Mesothelial cell of epicardium (in vitro differentiated cells): ENCODE data around the gene TMEM151A. TPM values are rescaled to one million over a fixed set of nuclear protein-coding genes. Genes with fewer than 3 reads are reported as not detected.

ENCODE experiments used
- DNase-seq, 2 experiments: peaks; one replicate each; pipeline ENCODE4 v3.0.0; 2021; ENCODE audit warnings: low spot score in 2 of 2; ENCODE audit not compliant: unreplicated experiment in 2 of 2
- H3K27ac Mint-ChIP-seq: 2 replicates; pipeline ENCODE4 v1.8.0; 2021; ENCODE audit warnings: mixed read lengths
- H3K27me3 Mint-ChIP-seq: 2 replicates; pipeline ENCODE4 v1.8.0; 2021; ENCODE audit warnings: low read depth, mixed read lengths
- H3K36me3 Mint-ChIP-seq: 2 replicates; pipeline ENCODE4 v1.8.0; 2021; ENCODE audit warnings: mixed read lengths
- H3K4me1 Mint-ChIP-seq: 2 replicates; pipeline ENCODE4 v1.8.0; 2021; ENCODE audit warnings: mixed read lengths
- H3K4me3 Mint-ChIP-seq: 2 replicates; pipeline ENCODE4 v1.8.0; 2021; ENCODE audit warnings: mild to moderate bottlenecking, moderate library complexity, mixed read lengths
- H3K9me3 Mint-ChIP-seq: 2 replicates; pipeline ENCODE4 v1.8.0; 2021; ENCODE audit warnings: mixed read lengths
- total RNA-seq: library from RNA; stranded (reverse); gene quantifications from 3 replicates; pipeline ENCODE4 v1.2.1, GENCODE V29; 2021
- TF ChIP-seq, protein P1 (sequence below): fragments of 200-600 bp; sonication (generic); IDR thresholded peaks from one replicate; pipeline ENCODE4 v1.5.0; 2021; ENCODE audit warnings: antibody characterized with exemption; ENCODE audit not compliant: unreplicated experiment

Gene TMEM151A
- total RNA-seq, 1 donor from 2014 or later, result 1.3 TPM

DNA sequence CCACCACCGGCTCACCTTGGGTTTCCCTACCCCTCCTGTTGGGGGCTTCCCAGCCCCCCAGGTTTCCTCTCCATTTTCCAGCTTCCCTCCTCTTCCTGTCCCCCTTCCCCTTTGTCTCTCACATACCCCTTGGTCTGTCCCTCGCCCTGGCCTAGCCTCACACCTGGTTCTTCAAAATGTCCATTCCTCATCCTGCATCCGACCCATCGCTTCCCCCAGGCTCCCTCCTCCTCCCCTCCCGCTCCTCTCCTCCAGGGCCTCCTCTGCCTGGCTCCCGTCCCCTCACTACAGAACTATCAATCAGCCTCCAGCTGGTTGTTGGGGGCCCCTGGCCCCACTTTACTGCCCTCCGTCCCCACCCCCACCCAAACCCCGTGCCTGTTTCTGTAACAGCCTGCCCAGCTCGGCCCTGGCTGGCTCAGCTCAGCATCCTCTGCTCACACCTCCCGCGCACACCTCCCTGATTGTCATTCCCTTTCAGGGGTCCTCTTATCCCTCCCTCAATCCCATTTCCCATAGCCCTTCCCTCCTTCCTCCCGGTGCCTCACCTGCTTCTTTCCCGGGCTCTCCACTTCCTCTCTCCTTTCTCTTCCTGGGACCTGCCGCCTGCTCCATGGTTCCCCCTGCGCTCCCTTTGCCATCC lies 12.5 kb upstream of the TMEM151A start:
- no peaks in the 10 kb centered on the region for H3K9me3 Mint-ChIP-seq
- TF ChIP-seq, protein P1, sequence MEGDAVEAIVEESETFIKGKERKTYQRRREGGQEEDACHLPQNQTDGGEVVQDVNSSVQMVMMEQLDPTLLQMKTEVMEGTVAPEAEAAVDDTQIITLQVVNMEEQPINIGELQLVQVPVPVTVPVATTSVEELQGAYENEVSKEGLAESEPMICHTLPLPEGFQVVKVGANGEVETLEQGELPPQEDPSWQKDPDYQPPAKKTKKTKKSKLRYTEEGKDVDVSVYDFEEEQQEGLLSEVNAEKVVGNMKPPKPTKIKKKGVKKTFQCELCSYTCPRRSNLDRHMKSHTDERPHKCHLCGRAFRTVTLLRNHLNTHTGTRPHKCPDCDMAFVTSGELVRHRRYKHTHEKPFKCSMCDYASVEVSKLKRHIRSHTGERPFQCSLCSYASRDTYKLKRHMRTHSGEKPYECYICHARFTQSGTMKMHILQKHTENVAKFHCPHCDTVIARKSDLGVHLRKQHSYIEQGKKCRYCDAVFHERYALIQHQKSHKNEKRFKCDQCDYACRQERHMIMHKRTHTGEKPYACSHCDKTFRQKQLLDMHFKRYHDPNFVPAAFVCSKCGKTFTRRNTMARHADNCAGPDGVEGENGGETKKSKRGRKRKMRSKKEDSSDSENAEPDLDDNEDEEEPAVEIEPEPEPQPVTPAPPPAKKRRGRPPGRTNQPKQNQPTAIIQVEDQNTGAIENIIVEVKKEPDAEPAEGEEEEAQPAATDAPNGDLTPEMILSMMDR, result no peak
- peaks cover 7% of the 10 kb centered on the region for H3K4me1 Mint-ChIP-seq
- H3K4me3 Mint-ChIP-seq, result peak overlapping the region; percentile 64
- H3K27ac Mint-ChIP-seq, result no peak overlapping the region
- peaks cover 8% of the 10 kb centered on the region for H3K27me3 Mint-ChIP-seq
- no peak for DNase-seq
- peaks cover 4% of the 10 kb centered on the region for H3K36me3 Mint-ChIP-seq

DNA sequence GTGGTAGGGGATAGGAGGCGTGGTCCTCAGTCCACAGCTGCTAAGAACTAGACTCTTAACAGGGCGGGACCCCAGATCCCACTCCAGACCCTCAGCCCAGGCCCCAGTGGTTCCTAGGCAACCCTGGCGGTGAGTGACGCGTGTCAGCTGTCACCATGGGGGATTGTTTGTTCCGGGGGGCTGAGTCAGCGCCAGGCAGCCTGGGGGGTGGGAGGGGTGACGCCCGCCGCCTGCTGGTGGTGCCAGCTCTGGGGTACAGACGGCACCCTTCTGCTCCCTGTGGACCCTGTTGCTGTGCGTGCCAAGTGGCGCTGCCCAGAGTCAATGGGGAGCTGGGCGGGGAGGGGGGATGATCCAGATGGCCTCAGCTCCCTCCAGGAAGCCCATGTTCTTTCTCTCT lies 11.3 kb upstream of the TMEM151A start:
- H3K27me3 Mint-ChIP-seq, result peaks cover 8% of the 10 kb centered on the region
- DNase-seq, result no peak
- peaks cover 7% of the 10 kb centered on the region for H3K4me1 Mint-ChIP-seq
- no peak overlapping the region for H3K27ac Mint-ChIP-seq
- no peak overlapping the region for H3K4me3 Mint-ChIP-seq
- no peaks in the 10 kb centered on the region for H3K9me3 Mint-ChIP-seq
- TF ChIP-seq, protein P1, result no peak
- H3K36me3 Mint-ChIP-seq, result peaks cover 2% of the 10 kb centered on the region

DNA sequence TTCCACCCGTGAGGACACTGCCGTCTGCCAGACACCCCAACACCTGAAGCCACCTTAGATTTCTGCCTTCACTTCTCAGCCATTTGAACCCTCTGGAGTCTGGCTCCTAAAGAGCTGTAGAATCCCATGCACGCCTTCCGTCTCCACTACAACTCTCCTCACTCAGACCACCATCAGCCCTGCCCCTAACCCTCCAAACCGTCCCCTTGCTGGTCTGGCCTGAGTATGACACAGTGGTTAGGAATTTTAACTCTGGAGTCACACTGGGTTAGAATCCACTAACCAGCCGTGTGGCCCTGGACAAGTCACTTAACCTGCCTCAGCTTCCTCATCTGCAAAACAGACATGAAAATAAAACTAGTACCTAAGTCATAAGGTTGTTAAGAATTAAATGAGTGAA lies 10.7 kb upstream of the TMEM151A start:
- peaks cover under 1% of the 10 kb centered on the region for H3K36me3 Mint-ChIP-seq
- DNase-seq, result no peak
- TF ChIP-seq, protein P1, result no peak
- no peak overlapping the region for H3K4me3 Mint-ChIP-seq
- peaks cover 7% of the 10 kb centered on the region for H3K4me1 Mint-ChIP-seq
- H3K9me3 Mint-ChIP-seq, result no peaks in the 10 kb centered on the region
- peaks cover 8% of the 10 kb centered on the region for H3K27me3 Mint-ChIP-seq
- peak overlapping the region; percentile 26 for H3K27ac Mint-ChIP-seq

DNA sequence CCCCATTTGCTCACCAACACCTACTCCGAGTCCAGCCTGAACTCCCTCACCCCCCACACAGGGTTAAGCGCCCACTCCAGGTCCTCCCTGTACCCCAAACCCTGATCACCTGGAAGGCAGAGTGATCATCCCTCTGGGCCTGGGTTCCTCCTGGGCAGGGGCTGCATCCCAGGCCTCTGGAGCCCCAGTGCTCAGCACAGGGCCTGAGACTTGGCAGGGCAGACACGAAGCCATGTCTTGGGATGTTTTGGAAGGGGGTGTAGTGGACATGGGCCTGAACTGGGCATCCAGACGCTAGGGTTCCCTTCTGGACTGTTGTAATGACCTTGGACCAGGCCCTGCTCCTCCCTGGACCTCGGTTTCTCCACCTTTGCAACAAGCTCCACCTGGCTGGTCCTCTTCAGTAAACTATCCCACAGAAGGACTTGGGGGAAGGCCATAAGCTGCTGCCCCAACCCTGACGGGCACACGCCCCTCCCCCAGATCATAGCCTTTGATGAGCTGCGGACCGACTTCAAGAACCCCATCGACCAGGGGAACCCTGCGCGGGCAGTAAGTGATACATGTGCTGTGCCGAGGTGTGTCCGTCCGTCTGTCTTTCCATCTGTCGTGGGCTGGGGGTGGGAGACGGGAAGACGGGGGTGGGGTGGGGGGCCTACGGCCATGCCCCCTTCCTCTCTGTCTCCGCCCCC lies 9.8 kb upstream of the TMEM151A start:
- DNase-seq, result no peak
- H3K27ac Mint-ChIP-seq, result no peak overlapping the region
- H3K36me3 Mint-ChIP-seq, result no peaks in the 10 kb centered on the region
- H3K4me1 Mint-ChIP-seq, result peaks cover 7% of the 10 kb centered on the region
- peaks cover 8% of the 10 kb centered on the region for H3K27me3 Mint-ChIP-seq
- H3K9me3 Mint-ChIP-seq, result no peaks in the 10 kb centered on the region
- TF ChIP-seq, protein P1, result no peak
- no peak overlapping the region for H3K4me3 Mint-ChIP-seq

DNA sequence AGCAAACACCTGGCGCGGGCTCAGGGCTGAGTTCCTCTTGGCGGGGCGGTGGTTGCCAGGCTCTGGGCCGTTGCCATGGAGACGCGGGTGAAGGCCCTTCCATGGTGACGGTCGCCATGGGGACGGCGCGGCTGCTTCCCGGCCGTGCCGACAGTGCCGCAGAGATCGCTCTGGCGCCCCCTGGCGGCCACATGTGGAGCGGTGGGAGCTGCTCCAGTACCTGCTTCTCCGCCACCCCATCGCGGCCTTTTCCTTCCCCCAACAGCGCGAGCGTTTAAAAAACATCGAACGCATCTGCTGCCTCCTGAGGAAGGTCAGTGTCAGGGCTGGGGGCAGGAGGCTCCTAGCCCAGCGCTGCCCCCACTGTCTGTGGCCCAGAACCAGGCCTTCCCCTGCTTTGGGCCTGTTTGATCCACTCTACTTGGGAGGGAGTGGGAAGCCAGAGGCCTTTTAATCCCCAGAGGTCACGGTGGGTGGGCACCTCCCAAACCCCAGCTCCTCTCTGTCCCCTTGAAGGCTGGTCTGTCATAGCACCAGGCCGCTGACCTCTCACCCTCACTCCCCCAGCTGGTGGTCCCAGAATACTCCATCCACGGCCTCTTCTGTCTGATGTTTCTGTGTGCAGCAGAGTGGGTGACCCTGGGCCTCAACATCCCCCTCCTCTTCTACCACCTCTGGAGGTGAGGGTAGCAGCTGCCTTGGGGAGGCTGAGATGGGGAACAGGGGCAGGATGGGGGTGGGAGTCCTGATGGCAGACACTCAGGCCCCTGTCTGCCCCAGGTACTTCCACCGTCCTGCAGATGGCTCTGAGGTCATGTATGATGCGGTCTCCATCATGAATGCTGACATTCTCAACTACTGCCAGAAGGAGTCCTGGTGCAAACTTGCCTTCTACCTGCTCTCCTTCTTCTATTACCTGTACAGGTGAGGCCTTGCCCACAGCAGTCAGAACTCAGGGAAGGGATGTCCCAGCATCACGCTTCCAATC lies 8.9 kb upstream of the TMEM151A start:
- TF ChIP-seq, protein P1, result peak; percentile 98
- Mint-ChIP-seq H3K27ac (peak overlapping the region; percentile 7), H3K36me3 (no peaks in the 10 kb centered on the region), H3K27me3 (peaks cover 8% of the 10 kb centered on the region), H3K4me1 (peaks cover 11% of the 10 kb centered on the region), H3K9me3 (no peaks in the 10 kb centered on the region), H3K4me3 (no peak overlapping the region)
- peak; percentile 99 to 100 for DNase-seq
